Epithelial cell of proximal tubule (primary cell): ENCODE results near the gene SLC37A1. TPM values are rescaled to one million over a fixed set of nuclear protein-coding genes. Genes with fewer than 3 reads are reported as not detected.

Experiments
- DNase-seq: peaks from one replicate; pipeline ENCODE4 v3.0.0-alpha.2; 2011; ENCODE audit warnings: low read depth
- H3K4me3 ChIP-seq: 2 replicates; pipeline ENCODE4 v1.5.1; 2011; ENCODE audit warnings: low read depth, mild to moderate bottlenecking, low read length
- CTCF ChIP-seq: conservative IDR thresholded peaks from 2 replicates; pipeline ENCODE4 v1.5.1; 2012; ENCODE audit warnings: low read depth, mild to moderate bottlenecking, low read length
- total RNA-seq: library from RNA; depleted of rRNA; stranded (reverse); fragments of >200 nt; gene quantifications from 2 replicates; pipeline ENCODE4 v1.2.3, GENCODE V29; 2015

The SLC37A1 gene
- total RNA-seq, 1 donor from 2014 or later, result 16.4 TPM

DNA sequence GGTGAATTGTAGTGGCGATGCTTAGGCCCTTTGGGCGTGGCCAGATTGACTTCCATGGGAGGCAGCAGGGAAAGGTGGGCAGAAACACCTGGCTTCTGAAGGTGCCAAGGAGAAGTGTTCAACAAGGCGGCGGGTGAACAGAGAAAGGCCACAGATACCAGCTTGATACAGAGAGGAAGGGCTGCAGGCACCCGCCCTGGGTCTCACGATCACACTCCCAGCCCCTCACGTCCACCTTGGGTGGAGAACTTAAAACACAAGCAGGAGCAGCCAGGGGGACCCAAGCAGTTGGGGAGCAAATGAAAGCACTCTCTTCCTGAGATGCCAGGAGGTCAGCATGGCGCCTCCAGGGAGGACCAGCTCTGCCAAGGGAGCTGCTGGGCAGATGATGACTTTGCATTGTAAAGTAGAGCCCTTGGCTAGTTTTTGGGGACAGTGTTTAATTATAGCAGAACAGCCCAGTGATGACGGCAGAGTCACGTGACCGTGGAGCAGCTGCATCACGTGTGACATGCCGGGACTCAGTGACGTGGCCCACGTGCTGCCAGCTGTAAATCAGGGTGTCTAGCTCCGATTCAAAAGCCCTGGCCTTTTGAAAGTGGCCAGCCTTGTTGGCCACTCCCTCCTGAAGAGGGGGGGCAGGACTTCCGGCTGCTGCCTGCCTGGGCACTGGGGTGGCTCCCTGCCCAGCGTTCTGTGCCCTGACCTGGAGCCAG, 19.0 kb downstream of the SLC37A1 start:
- no peak for TF ChIP-seq CTCF
- DNase-seq, result no peak
- no peak overlapping the region for H3K4me3 ChIP-seq

DNA sequence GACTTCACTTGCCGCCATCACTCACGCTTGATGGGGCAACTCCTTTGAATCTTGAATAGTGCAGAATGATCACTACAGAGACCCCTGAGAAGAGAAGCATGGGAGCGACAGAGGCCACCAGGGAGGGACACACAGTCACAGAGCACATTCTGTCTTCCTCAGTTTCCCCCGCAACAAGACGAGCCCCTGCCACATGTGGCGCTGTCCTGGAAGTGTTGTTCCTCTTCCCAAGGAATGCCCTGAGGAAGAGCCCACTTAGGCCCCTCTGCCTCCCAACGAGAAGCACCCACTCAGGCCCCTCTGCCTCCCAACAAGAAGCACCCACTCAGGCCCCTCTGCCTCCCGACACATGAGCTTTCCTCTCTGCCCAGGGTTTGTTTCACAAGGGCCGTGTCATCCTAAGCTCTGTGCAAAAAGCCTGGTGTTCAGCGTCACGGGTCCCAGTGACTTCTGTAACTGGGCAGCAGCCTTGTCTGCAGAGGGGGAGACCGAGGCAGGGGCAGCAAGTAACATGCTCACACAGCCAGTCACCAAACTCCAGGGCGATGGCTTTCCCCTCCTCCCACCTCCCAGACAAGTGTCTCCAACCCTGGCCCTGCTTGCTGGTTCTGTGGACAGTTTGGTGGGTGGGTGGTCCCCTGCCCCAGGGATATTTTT, 19.8 kb downstream of the SLC37A1 start:
- no peak for TF ChIP-seq CTCF
- no peak overlapping the region for H3K4me3 ChIP-seq
- DNase-seq, result no peak

GRCh38 chr21:42533963-42534355, 20.3 kb downstream of the SLC37A1 start:
- DNase-seq, result no peak
- no peak for TF ChIP-seq CTCF

DNA sequence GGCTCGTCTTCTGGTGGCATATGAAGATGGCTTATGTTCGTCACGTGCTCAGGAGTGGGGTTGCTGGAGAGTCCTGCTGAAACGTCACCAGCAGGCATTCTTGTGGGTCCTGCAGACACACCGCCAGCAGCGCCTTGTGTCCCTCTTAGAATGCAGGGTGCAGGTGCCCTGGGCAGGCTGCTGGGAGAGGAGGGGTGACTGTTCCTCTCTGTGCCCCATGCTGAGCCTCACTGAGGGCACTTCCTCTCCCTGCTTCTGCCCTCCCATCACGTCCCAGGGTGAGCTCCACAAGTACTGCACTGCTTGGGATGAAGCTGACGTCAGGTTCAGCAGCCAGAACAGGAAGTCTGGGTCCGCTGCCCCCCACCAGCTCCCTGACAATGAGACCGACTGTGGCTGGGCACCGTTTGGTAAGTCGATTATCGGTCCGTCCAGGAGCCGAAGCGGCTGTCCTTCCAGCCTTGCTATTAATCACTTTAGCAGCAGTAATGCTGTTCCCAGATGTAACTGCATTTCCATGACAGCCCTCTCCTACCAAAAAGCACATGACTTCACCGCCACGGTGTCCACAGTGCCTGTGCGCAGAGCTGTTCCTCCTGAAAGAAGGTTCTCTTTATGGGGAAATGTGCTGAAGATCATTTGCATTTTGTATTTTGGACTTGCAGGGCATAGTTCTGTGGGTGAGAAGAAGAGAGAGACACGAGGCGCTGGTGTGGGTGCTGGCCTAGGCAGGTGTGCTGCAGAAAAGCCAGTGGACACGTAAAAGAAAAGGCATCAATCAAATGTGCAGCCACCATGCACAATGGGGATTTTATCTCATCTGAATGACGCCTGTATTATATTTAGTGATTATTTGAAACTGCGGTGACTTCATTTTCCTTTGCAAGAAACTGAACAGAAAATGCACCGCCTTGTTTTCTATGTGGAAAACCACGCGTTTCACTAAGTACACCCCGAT, 21.0 kb downstream of the SLC37A1 start:
- no peak for DNase-seq
- H3K4me3 ChIP-seq, result no peak overlapping the region
- no peak for TF ChIP-seq CTCF

More at GRCh38 chr21:42533963-42534355, 20.3 kb downstream of the SLC37A1 start:
- no peak overlapping the region for H3K4me3 ChIP-seq

DNA sequence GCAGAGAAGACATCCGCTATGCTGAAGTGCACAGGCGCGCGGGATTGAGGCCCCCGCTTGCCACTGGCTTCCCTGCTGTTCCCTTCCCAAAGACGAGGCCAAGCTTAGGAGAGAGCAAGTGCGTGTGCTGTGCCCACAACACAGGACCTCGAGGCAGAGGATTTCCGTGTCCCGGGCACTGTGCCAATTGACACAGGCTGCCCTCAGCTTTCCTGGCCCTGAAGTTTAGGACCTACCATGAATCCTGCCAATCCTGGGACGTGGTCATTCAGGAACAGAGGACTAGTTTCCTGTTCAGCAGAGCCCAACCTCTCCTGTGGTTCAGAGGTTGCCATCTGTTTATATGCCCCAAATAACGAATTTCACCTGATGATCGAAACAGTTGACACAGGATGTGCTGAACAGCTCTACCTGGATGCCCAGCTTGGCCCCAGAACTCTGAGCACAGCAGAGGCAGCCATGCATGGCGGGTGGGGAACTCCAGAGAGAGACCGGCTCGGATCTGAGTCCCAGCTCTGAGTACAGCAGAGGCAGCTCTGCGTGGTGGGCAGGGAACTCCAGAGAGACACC, 22.0 kb downstream of the SLC37A1 start:
- TF ChIP-seq CTCF, result no peak
- DNase-seq, result no peak
- H3K4me3 ChIP-seq, result no peak overlapping the region

DNA sequence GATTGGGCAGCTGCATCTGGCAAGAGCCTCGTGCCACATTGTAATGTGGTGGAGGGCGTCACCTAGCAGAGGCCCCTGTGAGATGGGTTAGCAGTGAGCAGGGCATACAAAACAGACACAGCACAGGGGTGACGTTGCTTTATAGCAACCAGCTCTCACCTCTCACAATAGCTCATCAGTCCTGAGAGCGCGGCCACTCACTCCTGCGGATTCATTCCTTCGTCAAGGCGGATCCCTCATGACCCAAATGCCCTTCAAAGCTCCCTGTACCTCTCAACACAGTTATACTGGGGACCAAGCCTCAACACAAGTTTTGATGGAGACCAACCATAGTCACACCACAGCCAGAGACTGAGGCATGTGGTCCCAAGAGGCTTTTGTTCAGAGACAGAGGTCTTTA, 22.9 kb downstream of the SLC37A1 start:
- H3K4me3 ChIP-seq, result no peak overlapping the region
- DNase-seq, result no peak
- TF ChIP-seq CTCF, result no peak
